ENCODE measurements around the gene LDLRAD4.

Gene LDLRAD4

GRCh38 chr18:13286456-13287125, 68.0 kb downstream of the LDLRAD4 start:
- no peak for TF ChIP-seq CTCF (IDR thresholded peaks at IDR 0.05)
- Histone ChIP-seq H3K4me2 (ENCODE audit: low read length) (no peak overlapping the region), H3K9ac (no peak overlapping the region), H3K9me3 (ENCODE audit: control insufficient read depth, low read length) (no peaks in the 10 kb centered on the region), H3K27me3 (ENCODE audit: control insufficient read depth, insufficient read depth, low read length) (no peaks in the 10 kb centered on the region), H3K4me1 (no peaks in the 10 kb centered on the region), H3K79me2 (peaks cover 5% of the 10 kb centered on the region), H2AFZ (no peak overlapping the region), H3K27ac (no peak overlapping the region), H3K4me3 (ENCODE audit: low read depth, low read length) (no peak overlapping the region), H3K36me3 (ENCODE audit: control insufficient read depth, insufficient read depth, low read length) (no peaks in the 10 kb centered on the region)

GRCh38 chr18:13287372-13287771, 68.8 kb downstream of the LDLRAD4 start:
- H3K4me2 ChIP-seq (ENCODE audit: low read length): no peak overlapping the region
- peaks cover 8% of the 10 kb centered on the region for H3K79me2 ChIP-seq
- H3K9ac ChIP-seq: no peak overlapping the region
- no peak overlapping the region for H3K4me3 ChIP-seq (ENCODE audit: low read depth, low read length)
- H3K9me3 ChIP-seq (ENCODE audit: control insufficient read depth, low read length): no peaks in the 10 kb centered on the region
- no peak for TF ChIP-seq CTCF (IDR thresholded peaks at IDR 0.05)
- no peaks in the 10 kb centered on the region for H3K4me1 ChIP-seq
- no peaks in the 10 kb centered on the region for H3K36me3 ChIP-seq (ENCODE audit: control insufficient read depth, insufficient read depth, low read length)
- H3K27me3 ChIP-seq (ENCODE audit: control insufficient read depth, insufficient read depth, low read length): no peaks in the 10 kb centered on the region
- H2AFZ ChIP-seq: no peak overlapping the region
- no peak overlapping the region for H3K27ac ChIP-seq

GRCh38 chr18:13288509-13289133, 70.1 kb downstream of the LDLRAD4 start:
- Histone ChIP-seq H3K27me3 (ENCODE audit: control insufficient read depth, insufficient read depth, low read length) (no peaks in the 10 kb centered on the region), H3K4me3 (ENCODE audit: low read depth, low read length) (no peak overlapping the region), H3K9me3 (ENCODE audit: control insufficient read depth, low read length) (no peaks in the 10 kb centered on the region), H3K27ac (no peak overlapping the region), H2AFZ (no peak overlapping the region), H3K4me1 (no peaks in the 10 kb centered on the region), H3K36me3 (ENCODE audit: control insufficient read depth, insufficient read depth, low read length) (no peaks in the 10 kb centered on the region), H3K79me2 (peaks cover 8% of the 10 kb centered on the region), H3K4me2 (ENCODE audit: low read length) (no peak overlapping the region), H3K9ac (no peak overlapping the region)
- no peak for TF ChIP-seq CTCF (IDR thresholded peaks at IDR 0.05)

GRCh38 chr18:13289481-13290205, 71.1 kb downstream of the LDLRAD4 start:
- peaks cover 8% of the 10 kb centered on the region for H3K79me2 ChIP-seq
- no peak overlapping the region for H3K4me2 ChIP-seq (ENCODE audit: low read length)
- no peak for TF ChIP-seq CTCF (IDR thresholded peaks at IDR 0.05)
- H3K27ac ChIP-seq: no peak overlapping the region
- H3K9me3 ChIP-seq (ENCODE audit: control insufficient read depth, low read length): no peaks in the 10 kb centered on the region
- no peak overlapping the region for H3K4me3 ChIP-seq (ENCODE audit: low read depth, low read length)
- no peaks in the 10 kb centered on the region for H3K27me3 ChIP-seq (ENCODE audit: control insufficient read depth, insufficient read depth, low read length)
- no peak overlapping the region for H3K9ac ChIP-seq
- no peaks in the 10 kb centered on the region for H3K36me3 ChIP-seq (ENCODE audit: control insufficient read depth, insufficient read depth, low read length)
- no peaks in the 10 kb centered on the region for H3K4me1 ChIP-seq
- H2AFZ ChIP-seq: no peak overlapping the region
